Measurements from ENCODE around the gene LONRF2. TPM values are rescaled to one million over a fixed set of nuclear protein-coding genes. Genes with fewer than 3 reads are reported as not detected.

LONRF2 gene
- total RNA-seq, 1 experiment from 2014 or later, result 2.7 TPM

- no peak for TF ChIP-seq CTCF (conservative IDR thresholded peaks at IDR 0.05)
- H4K8ac ChIP-seq (replicated peaks; ENCODE audit: insufficient read length, low read depth, low read length), result no peak overlapping the region
- H2BK20ac ChIP-seq (ENCODE audit: low read depth, low read length, poor library complexity, severe bottlenecking), result no peak overlapping the region
- no peak overlapping the region for H2AK5ac ChIP-seq (ENCODE audit: insufficient read length, low read length)
- no peak overlapping the region for H3K9ac ChIP-seq (ENCODE audit: extremely low read depth, insufficient read length, low read length)
- no peak overlapping the region for H2BK12ac ChIP-seq (ENCODE audit: insufficient read length, low read depth, low read length)
- H2AFZ ChIP-seq (ENCODE audit: low read length), result no peak overlapping the region
- H4K5ac ChIP-seq (ENCODE audit: insufficient read length, low read depth, low read length), result no peak overlapping the region
- no peaks in the 10 kb centered on the region for H3K79me1 ChIP-seq (ENCODE audit: insufficient read depth, low read depth, low read length, poor library complexity, severe bottlenecking)
- H2BK5ac ChIP-seq (ENCODE audit: insufficient read length, low read length), result no peak overlapping the region
- H3K18ac ChIP-seq (ENCODE audit: insufficient read length, low read depth, low read length), result no peak overlapping the region
- H3K23ac ChIP-seq (ENCODE audit: insufficient read length, low read depth, low read length), result no peak overlapping the region
- H3K23me2 ChIP-seq (ENCODE audit: insufficient read length, low read depth, low read length, poor library complexity, severe bottlenecking), result no peaks in the 10 kb centered on the region
- no peak overlapping the region for H3K4ac ChIP-seq (ENCODE audit: low read depth, low read length)
- no peak for DNase-seq
- no peaks in the 10 kb centered on the region for H4K20me1 ChIP-seq (ENCODE audit: control insufficient read depth, insufficient read depth, insufficient read length)
- no peak overlapping the region for H3T11ph ChIP-seq (ENCODE audit: low read length)
- H3K27ac ChIP-seq (ENCODE audit: insufficient read length, low read depth, low read length), result no peak overlapping the region
- WGBS (ENCODE audit: extremely low coverage, insufficient read length, low lambda C conversion rate), result no CpG with 5 or more reads among the region's 8 CpGs
- H2BK120ac ChIP-seq (ENCODE audit: low read depth, low read length, poor library complexity, severe bottlenecking), result no peak overlapping the region
- H4K91ac ChIP-seq (ENCODE audit: insufficient read length, low read depth, low read length), result no peak overlapping the region
- Mint-ChIP-seq H3K9me3 (no peaks in the 10 kb centered on the region), H3K27ac (no peak overlapping the region), H3K36me3 (ENCODE audit: insufficient read depth in 1 of 3, low read depth in 3 of 3) (no peaks in the 10 kb centered on the region; a peak in 1 of 7 replicates), H3K4me1 (peaks cover 12 to 14% of the 10 kb centered on the region in 2 experiments), H3K4me3 (no peak overlapping the region), H3K27me3 (ENCODE audit: low read depth) (no peaks in the 10 kb centered on the region)
- no peaks in the 10 kb centered on the region for H3K9me3 ChIP-seq (ENCODE audit: control insufficient read depth, low read depth, low read length)
- H3K4me2 ChIP-seq (ENCODE audit: insufficient read depth, insufficient read length, low read length), result no peak overlapping the region
- no peak overlapping the region for H3K14ac ChIP-seq (ENCODE audit: insufficient read depth, low read length)
- H2BK15ac ChIP-seq (ENCODE audit: low read depth, low read length), result no peak overlapping the region
- H3K4me1 ChIP-seq (ENCODE audit: insufficient read depth, low read length), result no peaks in the 10 kb centered on the region
- H3K56ac ChIP-seq (ENCODE audit: insufficient read length, low read depth, low read length), result no peak overlapping the region
- no peaks in the 10 kb centered on the region for H3K27me3 ChIP-seq (ENCODE audit: insufficient read depth, low read length)
- no peaks in the 10 kb centered on the region for H3K79me2 ChIP-seq (ENCODE audit: insufficient read depth, low read length)
These were observed 58.2 kb downstream of the LONRF2 start for GRCh38 chr2:100264121-100264520.

Data from H9 (cell line).